CD4-positive, alpha-beta T cell treated with Interleukin-1 beta for 1 hour (primary cell): ENCODE results near the gene POM121L2.
"Not testable (repeated sequence)": the region's sequence is repeated elsewhere in the genome, so short reads cannot be mapped to it uniquely, and the experiment has no call there.

Experiments used
- DNase-seq, 2 donors: peaks; one replicate each; pipeline ENCODE4 v3.0.0-alpha.2; 2020 to 2022

POM121L2 gene

DNA sequence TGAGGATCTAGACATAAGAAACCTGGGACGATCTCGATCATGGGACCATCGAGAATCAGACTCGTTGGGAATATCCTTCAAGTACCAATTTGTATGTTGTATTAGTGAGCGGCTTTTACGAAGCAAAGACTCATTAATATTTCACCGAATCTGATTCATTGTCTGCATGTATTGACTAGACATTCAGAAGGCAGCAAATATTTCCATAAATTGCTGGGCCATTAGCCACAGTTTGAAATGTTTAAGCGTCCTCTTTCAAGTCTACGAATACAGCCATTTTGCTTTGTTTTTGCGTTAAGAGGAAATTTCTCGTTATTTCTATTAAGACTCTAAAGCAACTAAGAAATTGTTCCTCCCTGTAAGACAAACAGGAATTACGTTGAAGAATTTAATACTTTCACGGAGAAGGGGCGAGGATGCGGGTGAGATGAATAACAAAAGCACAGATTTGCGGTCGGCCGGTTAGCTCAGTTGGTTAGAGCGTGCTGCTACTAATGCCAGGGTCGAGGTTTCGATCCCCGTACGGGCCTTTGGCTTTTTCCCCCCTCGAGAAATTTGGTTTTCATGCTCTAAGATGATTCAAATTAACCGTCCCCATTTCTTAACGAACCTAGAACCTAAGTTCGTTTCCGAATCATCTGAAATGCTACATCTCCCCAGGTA lies 18.5 kb downstream of the POM121L2 start:
- DNase-seq = no peak

DNA sequence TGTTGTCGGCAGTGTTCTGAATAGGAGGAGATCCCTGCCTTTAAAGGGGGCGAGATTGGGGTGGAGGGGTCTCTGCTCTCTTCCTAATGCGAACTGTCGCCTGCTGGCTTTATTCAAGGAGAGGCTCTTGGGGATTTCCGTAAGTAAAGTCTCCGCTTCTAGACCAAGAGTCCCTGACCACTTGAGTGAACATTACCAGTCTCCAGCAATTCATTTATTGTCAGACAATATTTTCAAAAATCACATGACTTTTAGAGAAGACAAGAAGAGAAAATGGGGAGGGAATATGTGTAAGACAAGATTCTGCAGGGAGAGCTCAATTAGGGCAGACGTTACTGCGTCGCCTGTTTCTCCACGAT lies 21.2 kb downstream of the POM121L2 start:
- DNase-seq = no peak

DNA sequence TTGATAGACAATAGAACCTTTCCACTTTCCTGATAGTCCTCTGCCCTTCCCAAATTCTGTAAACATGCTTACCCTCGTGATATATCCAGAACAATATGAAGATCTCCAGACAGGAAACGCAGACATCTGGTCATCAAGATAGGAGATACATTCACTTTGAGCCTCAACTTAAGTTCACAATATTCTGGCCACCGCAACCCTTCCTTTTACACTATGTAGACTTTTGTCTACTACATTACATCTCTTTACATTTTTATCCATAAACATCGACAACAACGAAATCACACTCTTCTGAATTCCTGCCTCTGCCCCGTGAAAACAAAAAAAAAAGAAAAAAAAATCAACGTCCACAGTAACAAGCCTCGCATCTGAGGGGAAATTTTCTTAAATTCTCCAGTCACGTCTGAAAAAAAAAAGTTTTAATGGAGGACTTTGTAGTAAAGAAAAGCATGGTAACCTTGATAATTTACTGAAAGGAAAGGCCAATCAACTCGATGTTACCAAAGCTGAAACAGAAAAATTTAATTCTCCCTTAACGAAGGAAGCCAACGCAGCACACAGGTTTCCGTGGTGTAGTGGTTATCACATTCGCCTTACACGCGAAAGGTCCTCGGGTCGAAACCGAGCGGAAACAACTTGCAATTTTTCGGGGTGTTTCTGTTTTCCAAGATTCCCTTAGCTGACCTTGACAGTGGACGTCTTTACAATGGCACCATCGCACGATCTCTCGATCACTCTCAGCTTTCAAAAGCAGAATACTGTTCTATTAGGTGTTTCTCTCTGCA lies 21.8 kb downstream of the POM121L2 start:
- no peak for DNase-seq

DNA sequence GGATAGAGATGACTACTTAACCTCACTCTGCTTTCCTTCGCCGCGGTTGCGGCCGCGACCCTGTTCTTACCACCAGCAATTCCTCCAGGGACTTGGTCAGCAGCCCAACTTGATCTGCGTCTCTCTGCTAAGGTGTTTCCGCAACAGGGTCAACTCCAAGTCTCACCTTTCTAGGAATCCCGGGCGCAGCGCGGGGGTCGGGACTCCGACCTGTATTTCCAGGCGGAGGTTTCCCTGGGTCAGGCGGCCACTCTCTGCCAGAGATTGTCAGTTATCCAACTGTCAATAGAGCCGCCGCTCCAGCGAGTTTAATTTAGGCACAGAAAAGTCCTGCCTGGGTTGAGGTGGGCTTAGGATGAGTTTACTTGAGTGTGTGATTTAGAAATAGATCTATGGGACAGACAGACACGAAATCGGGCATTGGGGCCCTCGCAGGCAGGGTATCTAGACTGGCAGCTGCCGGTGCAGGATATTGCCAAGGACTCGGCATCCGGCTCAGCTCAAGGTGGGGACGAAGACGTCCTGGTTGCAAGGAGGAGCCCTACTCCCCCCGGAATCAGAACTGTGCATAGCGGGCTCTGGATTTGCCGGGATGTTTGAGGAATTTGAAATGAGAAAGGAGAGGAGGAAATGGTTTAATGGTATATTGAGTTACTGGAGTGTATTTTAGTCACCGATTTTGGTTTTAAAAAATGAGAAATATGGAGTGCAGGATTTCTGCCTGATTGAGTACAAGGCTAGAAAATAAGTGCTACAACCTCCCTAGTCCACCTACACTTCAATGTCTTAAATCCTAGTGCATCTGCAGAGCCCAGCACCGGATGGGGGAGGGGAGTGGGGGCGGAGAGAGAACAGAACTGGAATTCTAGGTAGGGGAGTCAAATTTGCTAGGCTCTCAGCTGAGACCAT lies 23.7 kb downstream of the POM121L2 start:
- no peak for DNase-seq

DNA sequence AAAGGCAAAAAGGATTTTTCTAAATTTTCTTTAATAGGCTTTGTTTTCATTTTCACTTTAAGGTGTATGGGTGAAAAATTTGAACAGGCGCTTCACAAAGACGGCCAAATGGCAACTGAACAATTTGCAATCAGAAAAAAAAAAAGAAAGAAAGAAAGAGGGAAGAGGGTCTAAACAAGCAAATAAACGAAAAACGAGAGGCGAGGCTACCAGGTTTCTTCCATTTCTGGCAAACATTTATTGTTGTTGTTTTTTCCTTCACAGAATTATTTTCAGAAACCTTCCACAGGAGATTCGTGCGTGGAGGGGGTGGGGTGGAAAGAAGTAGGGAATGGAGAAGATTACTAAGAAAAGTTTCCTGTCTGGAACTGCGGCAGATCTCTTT lies 24.3 kb downstream of the POM121L2 start:
- no peak for DNase-seq

DNA sequence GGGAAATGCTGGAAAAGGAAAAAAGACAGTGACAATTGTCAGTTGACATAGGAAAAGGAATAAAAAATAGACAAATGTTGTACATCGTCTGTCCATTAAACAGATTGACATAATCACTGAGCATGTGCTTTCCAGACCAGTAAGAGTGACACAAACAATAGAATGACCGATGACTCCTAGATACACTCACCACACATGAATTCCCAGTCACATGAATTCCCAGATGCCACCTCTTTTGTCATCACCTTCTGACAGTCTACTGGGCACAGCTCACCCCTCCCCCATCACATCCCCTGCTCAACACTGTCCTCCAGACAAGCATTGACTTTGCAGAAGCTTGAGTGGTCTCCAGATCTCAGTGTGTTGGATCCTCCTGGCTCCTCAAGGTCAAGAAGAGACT lies 25.9 kb downstream of the POM121L2 start:
- DNase-seq = no peak

DNA sequence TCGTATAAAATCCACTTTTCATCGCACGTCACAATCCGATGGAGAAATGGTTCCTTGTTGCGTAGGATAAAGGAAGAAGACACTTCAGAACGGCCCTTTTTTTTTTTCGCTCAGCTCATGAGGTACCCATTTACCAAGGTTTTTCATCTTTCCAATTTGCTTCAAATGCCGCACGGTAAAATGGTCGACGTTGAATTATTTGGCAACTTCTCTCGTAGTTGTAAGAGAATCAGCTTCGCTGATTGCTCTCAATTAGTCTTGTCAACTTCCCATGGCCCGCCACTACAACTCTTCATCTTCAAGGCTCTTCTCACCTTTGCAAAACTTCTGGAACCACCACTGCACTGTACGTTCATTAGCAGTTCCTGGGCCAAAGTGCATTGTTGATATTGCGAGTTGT lies 28.8 kb downstream of the POM121L2 start:
- no peak for DNase-seq

DNA sequence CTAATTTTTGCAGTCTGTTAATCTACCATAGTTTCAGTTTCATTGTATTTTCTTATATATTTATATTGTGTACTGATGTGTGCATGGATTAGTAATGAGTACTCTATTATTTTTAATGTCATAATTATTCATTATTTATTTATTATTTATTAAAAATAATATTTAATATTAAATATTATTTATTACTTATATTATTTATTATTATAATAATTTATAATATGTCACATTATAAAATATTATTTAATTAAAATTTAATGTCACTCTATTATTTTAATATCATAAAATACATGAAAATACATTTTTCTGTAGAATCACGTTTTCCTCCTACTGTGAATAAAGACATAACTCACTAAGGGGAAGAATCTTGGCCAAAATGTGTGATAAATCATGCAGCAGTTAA lies 30.5 kb downstream of the POM121L2 start:
- no peak for DNase-seq

DNA sequence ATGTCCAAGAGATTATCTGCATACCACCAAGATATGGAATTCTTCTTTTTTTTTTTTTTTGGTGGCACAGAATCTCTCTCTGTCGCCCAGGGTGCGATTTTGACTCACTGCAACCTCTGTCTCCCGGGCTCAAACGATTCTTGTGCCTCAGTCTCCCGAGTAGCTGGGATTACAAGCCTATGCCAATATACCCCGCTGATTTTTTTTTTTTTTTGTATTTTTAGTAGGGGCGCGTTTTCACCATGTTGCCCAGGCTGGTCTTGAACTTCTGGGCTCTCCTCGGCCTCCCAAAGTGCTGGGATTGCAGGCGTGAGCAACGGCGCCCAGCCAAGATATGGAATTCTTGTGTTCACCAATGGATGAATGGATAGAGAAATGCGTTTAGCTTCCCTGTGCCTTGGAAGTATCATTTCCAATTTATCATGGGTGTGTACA lies 31.0 kb downstream of the POM121L2 start:
- DNase-seq = no peak

DNA sequence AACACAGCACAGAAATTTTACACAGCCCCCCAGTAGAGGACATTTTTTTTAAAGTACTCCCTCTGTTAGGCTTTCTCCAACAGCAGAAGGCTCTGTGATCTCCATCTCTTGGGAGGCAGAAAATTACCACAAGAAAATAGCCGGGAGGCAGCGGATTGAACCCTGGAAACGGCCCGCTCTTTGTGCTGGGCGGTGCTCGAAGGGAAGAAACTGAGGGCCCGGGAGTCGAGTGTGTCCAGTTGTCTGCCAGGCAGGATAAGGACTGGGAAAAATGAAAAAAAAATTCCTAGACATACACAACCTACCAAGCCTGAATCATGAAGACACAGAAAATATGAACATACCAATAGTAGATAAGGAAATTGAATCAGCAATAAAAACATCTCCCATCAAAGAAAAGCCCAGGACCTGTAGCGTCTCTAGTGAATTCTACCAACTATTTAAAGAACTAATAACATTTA lies 31.5 kb downstream of the POM121L2 start:
- DNase-seq = no peak

DNA sequence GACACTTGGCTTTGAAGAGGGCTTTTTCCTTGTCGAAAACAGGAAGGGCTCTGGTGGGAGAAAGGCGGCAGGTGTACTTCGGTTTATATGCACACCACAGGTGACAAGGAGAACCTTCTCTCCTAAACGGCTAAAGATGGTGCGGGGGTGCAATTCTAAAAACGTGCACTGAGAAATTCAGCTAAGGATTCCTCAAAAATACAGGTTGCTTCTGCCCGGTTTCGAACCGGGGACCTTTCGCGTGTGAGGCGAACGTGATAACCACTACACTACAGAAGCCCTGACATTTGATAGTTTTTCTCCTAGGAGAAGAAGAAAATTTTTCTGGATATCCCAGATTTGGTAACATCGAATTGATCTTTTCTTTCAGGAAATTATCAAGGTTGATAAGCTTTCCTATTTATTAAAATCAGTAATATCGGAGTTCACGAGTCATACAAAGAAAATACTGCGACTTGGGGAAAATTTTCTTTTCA lies 32.0 kb downstream of the POM121L2 start:
- no peak for DNase-seq

DNA sequence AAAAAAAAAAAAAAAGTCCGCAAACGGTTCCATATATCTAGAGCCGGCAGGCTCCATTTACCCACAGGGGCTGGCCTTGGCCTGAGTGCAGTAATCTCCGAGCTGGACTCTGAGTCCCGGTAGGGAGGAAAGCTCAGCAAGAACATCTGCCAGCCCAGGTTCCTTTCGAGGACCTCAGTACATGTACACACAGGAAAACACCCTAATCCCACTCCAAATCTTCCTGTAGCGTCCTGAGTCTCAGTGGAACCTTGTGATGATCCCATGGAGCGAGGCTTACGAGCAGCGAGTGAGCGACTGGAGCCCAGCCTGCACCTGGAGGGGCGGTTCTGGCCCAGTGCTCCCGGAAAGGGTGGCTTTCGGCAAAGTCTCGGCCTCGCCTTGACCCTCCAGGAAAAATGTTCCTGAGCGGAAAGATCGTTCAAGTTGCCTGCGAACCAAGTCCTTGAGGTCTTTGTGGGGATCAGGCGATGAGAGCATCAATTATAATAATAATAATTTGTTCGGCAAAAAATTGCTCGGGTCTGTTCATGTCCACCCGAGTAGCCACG lies 32.5 kb downstream of the POM121L2 start:
- DNase-seq = no peak

DNA sequence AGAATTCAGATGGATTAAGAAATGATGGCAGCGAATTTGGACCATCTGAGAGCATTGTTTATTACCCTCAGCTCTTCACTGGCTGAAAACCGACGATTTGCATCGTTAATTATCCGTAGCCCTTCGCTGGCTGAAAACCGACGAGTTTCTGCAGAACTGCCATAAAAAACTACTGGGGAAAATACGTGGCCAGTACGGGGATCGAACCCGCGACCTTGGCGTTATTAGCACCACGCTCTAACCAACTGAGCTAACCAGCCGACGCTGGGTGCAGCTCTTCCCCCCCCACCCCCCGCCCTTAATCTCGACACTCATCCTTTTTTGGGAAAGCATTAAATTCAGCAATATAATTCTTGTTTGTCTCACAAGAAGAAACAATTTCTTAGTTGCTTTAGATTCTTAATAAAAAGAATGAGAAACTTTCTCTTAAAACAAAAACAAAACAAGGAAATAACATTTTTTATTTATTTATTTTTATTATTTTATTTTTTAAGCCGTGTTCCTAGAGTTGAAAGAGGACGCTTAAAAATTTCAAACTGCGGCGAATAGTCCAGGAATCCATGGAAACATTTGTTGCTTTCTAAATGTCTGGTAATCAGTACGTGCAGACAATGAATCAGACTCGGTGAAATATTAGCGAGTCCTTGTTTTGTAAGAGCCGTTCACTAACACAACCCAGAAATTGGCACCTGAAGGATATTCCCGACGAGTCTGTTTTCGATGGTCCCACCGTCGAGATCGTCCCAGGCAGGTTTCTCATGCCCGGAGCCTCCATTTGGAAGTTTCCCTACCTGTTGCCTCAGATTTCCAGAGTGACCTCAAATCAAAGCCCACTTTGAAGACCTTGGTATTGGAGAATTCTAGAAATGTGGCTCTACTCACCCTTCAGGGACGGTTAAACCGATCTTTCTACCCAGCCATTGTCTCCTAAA lies 36.8 kb downstream of the POM121L2 start:
- DNase-seq = no peak

DNA sequence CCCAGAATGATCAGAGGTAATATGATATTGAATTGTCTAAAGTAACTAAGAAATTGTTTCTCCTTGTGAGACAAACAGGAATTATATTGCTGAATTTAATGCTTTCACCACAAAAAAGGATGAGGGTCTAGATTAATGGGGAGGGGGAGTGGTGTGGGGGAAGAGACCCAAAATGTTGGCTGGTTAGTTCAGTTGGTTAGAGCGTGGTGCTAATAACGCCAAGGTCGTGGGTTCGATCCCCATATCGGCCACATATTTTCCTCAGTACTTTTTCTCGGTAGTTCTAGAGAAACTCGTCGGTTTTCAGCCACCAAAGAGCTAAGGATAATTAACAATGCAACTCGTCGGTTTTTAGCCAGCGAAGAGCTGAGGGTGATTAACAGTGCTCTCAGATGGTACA lies 38.3 kb downstream of the POM121L2 start:
- DNase-seq = no peak

DNA sequence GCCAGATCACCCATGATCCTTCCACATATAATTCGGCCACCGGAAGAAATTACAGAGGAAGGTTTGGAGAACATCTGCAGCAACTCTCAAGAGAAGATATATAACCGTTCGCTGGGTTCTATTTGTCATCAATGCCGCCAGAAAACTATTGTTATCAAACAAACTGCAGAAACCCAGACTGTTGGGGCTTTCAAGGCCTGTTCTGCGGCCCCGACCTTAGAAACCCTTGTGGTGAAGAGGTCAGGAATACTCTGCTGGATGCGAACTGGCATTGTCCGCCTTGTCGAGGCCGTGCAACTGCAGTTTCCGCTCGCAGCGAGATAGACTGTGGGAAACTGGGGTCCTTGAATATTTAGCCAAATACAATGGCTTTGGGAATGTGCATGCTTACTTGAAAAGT lies 43.3 kb downstream of the POM121L2 start:
- no peak for DNase-seq

DNA sequence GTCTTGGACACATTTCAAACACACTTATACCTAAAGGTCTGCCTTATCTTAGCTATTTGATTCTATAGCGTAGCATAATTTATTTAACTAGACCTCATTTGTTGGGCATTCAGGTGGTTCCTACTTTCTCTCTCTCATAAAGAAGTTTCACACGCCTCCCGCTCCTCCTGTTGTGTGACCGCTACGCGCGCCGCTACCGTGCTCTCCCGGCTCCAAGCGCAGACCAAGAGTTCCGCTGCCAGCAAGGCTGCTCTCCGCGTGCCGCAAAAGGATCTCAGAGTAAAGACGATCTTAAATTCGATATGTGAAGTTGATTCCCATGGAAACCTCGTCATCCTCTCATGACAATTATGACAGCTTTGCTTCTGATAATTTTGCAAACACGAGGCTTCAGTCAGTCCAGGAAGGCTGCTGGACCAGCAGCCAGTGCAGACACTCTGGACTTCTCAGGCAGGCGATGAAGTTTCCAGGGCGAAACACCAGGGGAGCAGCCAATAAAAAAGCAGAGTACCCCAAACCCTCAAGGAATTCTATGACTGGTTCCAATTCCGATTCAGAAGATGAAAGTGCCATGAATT lies 44.1 kb downstream of the POM121L2 start:
- DNase-seq = no peak

DNA sequence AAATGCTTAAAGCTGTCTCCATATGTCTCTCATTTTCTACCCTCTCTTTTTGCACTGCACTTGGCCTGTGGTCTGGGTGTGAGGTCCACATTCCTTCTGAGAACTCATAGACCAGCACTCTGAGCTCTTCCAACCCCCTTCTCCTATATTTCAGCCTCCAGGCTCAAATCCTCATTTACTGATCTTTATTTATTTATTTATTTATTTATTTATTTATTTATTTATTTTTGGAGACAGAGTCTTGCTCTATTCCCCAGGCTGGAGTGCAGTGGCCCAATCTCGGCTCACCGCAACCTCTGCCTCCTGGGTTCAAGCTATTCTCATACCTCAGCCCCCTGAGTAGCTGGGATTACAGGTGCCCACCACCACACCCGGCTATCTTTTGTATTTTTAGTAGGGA lies 45.1 kb downstream of the POM121L2 start:
- not testable (repeated sequence) for DNase-seq

DNA sequence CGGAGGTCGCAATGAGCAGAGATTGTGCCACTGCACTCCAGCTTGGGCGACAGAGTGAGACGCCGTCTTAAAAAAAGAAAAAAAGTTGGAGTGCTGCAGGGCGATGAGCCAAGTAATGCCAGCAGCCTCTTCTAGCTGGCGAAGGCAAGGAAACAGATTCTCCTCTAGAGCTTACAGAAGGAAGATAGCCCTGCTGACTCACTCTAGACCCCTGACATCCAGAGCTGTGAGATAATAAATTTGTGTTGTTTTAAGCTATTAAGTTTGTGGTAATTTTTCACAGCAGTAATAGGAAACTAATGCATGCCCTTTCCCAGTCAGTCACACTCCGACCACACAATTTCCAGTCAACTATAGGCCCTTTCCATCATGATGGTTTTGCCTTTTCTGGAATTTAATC lies 48.2 kb downstream of the POM121L2 start:
- DNase-seq = no peak

DNA sequence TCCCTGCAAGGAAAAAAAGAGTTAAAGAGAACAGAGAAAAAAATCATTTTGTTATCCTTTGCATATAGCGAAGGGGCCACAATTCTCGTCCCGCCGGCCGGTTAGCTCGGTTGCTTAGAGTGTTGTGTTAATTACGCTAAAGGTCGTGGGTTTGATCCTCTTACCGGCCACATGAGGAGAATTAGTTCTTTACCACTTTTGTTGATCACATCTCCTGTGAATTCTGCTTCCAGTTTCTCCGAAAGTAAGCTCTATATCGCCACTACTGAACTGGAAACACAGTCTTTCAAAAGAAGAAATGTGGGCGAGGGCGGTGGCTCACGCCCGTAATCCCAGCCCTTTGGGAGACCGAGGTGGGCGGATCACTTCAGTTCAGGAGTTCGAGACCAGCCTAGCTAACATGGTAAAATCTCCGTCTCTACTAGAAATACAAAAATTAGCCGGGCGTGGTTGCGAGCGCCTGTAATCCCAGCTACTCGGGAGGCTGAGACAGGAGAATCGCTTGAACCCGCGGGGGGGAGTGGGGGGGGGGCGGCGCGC lies 51.2 kb downstream of the POM121L2 start:
- DNase-seq = no peak

DNA sequence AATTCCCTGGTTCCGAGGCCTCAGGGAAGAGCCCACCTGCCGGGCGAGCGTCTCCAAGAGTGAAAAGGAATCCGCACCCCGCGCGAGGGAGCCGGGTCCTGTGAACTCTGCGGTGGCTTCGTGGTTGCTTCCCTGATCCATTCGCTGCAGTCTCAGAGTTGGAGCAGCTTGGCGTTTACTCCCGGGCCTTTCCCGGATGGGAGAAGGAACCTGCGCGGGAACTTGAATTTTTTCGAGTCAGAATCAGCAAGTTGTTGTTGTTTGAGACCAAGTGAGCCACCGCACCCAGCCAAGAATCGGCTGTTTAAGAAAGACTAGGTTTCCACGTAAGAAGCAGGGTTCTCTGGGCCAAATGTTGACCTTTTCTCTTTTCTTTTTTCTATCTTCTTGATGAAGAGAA lies 51.7 kb downstream of the POM121L2 start:
- DNase-seq = no peak
